HG03039 (cell line): Measurements from ENCODE around the gene TSPAN5.
"Not testable (repeated sequence)": the region's sequence is repeated elsewhere in the genome, so short reads cannot be mapped to it uniquely, and the experiment has no call there.

Experiments
- ATAC-seq: cut with Tn5 transposase; IDR thresholded peaks from one replicate; pipeline ENCODE4 v1.9.1; 2021; ENCODE audit warnings: mild to moderate bottlenecking, moderate library complexity; ENCODE audit not compliant: unreplicated experiment

TSPAN5 gene

GRCh38 chr4:98558471-98559169, 99.8 kb downstream of the TSPAN5 start:
- ATAC-seq = no peak

DNA sequence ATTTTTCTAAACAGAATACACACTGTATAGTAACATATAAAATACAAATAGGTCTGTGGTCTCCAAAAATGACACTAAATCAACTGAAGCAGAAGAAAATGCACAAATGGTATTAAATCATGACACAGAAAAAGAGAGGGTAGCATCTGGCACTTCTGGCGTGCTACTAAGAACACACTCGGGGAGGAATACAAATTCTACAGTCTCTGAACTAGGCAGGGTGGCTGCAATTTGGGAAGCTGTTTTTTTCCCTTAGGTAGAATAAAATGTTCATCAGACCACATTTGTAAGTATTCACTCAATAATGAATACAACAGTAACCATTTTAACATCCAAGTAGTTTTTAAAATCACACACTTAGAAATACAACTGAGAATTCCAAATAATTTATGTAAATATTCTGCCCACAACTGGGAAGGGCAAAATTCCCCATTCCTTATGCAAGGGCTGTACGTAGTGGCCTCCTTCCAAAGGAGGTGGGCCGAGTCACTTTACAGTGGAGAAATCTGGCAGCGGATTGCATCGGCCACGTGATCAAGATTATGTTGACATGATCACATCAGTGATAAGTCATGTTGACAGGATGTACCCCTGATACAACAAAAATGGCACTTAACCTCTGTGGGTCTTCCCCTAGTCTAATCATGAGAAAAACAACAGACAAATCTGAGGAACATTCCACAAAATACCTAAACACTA, 101.1 kb downstream of the TSPAN5 start:
- ATAC-seq = no peak

GRCh38 chr4:98556451-98556850, 102.0 kb downstream of the TSPAN5 start:
- no peak for ATAC-seq

- no peak for ATAC-seq
Measured at GRCh38 chr4:98555798-98556445, 102.5 kb downstream of the TSPAN5 start.

- ATAC-seq = no peak
Measured at GRCh38 chr4:98546910-98547594, 111.4 kb downstream of the TSPAN5 start.

DNA sequence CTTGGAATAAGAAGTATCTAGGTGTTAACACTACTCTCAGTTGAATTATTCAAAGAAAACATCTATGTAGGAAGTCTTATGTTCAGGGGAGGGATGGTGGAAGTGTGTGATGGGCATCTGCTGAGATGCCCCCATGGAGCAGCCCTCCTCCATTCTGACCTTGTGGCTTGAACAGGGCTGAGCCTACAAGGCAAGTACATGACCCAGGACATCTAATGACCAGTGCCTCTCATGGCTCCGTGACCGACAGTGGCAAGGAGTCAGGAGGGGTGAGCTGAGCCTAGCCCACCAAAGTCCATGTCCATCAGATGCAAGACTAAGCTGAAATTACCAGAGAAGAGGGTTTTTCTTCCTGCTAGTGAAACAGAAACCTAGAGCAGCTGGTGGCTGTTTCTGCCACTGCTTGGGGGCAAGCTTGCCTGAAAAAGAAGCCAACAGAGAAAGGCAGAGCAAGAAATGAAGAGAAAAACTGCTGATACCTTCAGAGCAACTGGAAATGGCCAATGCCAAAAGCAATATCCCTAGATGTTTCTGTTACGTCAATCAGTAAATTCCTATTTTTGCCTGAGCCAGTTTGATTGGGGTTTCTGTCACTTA, 113.5 kb downstream of the TSPAN5 start:
- no peak for ATAC-seq

GRCh38 chr4:98544141-98544817, 114.1 kb downstream of the TSPAN5 start:
- ATAC-seq = no peak

GRCh38 chr4:98542011-98542410, 116.4 kb downstream of the TSPAN5 start:
- ATAC-seq = no peak

GRCh38 chr4:98540803-98541202, 117.6 kb downstream of the TSPAN5 start:
- ATAC-seq = no peak

GRCh38 chr4:98539741-98540140, 118.7 kb downstream of the TSPAN5 start:
- no peak for ATAC-seq

DNA sequence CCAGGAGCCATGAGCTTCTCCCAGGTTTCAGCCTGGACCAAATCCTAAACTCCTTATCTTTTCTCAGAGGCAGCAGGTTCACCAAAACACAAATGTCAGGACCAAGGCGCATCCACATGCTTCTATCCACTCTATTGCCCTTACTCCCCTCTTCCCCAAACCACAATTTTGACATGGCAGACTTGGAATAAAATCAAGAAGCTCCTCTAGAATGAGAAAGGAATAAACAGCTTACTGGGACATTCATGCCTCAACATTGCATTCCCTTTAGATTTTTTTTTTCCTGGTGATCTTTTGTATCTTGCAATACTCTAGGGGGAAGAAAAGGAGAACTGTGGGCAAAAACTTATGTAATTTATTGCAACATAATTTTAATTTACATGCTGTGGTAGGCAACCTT, 119.1 kb downstream of the TSPAN5 start:
- no peak for ATAC-seq

DNA sequence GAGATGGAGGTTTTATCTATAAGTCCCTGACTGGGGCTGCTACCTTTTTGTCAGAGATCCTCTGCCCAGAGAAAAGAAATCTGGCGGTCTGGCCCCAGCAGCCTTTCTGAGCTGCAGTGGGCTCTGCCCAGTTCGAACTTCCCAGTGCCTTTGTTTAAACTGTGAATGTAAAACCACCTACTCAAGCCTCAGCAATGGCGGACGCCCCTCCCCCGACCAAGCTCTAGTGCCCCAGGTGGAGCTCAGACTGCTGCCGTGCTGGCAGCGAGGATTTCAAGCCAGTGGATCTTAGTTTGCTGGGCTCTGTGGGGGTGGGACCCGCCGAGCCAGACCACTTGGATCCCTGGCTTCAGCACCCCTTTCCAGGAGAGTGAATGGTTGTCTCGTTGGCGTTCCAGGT, 121.8 kb downstream of the TSPAN5 start:
- ATAC-seq = no peak

GRCh38 chr4:98534146-98534545, 124.3 kb downstream of the TSPAN5 start:
- ATAC-seq = not testable (repeated sequence)

- ATAC-seq = no peak
Measured at GRCh38 chr4:98530572-98530971, 127.8 kb downstream of the TSPAN5 start.

GRCh38 chr4:98529970-98530569, 128.3 kb downstream of the TSPAN5 start:
- ATAC-seq = no peak

GRCh38 chr4:98528882-98529281, 129.5 kb downstream of the TSPAN5 start:
- ATAC-seq = no peak

- no peak for ATAC-seq
Measured at GRCh38 chr4:98527534-98528269, 130.7 kb downstream of the TSPAN5 start.

- no peak for ATAC-seq
Measured at GRCh38 chr4:98524230-98524629, 134.2 kb downstream of the TSPAN5 start.

- no peak for ATAC-seq
Measured at GRCh38 chr4:98522636-98523395, 135.6 kb downstream of the TSPAN5 start.
